ENCODE measurements around the gene GRAMD1C. TPM values are rescaled to one million over a fixed set of nuclear protein-coding genes. Genes with fewer than 3 reads are reported as not detected.

GRAMD1C gene
- total RNA-seq, 1 experiment from 2014 or later, result 2.2 TPM

DNA sequence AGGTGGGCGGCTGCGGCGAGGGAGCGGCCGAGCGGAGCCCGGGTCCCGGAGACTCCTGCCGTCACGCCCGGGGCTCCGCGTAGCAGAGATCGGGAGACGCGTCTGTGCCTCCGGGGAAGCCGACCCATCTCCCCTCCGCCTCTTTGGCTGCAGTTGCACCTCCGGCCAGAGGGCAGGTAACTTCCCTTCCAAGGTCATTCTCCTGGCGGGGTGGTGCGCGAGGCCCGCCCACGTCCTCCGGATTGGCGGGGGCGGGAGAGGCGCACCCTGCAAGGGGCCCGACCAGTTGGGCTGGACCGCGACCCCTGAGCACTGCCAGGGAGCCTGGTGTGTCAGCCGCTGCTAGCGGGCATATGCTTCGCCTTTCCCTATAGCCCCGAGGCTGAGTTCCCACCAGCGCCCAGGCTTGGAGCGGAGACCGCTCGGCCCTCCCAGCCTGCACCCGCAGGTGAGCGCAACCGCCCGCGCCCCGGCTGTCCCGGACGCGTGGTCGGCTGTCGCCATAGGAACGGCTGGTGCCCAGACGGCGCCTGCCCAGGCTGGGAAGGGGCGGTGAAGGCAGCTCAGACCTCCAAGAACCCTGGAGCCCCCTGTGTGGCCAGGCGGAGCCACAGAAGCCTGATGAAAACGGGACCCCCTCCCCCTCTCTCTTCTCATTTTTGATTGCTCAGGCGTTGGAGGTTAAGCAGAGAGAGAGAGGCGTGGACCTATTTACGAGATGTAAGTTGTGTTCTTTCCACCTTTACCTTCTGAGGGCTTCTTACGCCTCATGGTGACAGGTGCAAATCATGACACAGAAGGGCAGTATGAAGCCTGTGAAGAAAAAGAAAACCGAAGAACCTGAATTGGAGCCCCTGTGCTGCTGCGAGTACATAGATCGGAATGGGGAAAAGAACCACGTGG, 109.7 kb downstream of the GRAMD1C start:
- DNase-seq (ENCODE audit: low read depth), result peak; percentile 38

GRCh38 chr3:113952921-113953320, 114.3 kb downstream of the GRAMD1C start:
- peak; percentile 11 for DNase-seq (ENCODE audit: low read depth)

- peak; percentile 16 for DNase-seq (ENCODE audit: low read depth)
Measured at GRCh38 chr3:113953677-113954076, 115.1 kb downstream of the GRAMD1C start.

DNA sequence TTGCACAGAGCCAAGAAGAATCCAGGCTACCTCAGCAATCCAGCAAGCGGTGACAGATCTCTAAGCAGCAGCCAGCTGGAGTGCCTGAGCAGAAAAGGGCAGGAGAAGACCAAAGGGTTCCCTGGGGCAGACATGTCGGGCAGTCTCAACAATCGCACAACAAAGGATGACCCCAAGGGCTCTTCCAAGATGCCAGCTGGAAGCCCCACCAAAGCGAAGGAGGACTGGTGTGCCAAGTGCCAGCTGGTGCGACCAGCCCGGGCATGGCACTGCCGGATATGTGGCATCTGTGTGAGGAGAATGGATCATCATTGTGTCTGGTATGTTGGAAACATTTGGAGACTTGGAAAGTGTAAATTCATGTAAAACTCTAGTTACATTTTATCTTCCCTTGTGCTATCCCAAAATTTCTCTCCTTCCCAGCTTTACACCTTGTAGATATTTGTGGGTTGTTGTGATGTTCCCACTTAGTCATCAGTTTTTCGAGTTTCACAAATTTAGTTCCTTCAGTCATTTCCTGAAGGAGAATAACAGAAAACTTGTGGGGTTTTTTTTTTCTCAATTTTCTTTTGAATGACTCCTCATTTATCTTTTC, 115.6 kb downstream of the GRAMD1C start:
- no peak for DNase-seq (ENCODE audit: low read depth)

DNA sequence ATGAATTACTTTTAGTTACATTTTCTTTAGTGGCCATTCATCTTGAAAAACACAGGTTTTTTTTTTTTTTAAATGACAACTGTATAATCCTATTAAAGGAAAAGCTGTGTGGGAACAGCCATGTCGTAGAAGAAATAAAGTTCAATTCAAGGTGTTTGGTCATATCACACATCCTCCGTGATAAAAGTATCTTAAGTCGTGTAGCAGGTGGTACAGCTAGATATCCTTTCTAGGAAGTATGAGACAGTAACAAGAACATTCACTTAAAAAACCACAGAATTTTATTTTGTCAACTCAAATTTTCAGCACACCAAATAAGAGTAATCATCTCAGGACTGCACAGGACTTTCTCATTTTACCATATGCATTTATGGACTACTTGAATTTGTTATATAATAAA, 125.3 kb downstream of the GRAMD1C start:
- DNase-seq (ENCODE audit: low read depth), result no peak

DNA sequence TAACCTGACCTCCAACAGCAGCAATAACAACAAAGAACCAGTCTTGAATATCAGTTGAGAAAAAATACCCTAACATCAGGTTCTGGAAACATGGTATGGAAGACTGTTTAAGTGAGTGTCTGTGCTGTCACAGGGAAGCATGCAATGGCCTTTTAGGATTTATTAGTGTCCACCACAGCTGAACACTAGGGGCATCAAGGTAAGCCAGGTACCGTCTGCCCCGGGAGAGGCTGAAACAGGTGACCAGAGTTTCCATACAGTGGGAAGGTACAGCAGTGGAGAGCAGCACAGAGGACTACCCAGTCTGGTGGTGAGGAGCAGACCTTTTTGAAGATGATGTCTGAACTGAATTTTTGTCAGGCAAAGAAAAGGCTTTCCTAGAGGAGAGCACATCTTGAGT, 127.6 kb downstream of the GRAMD1C start:
- no peak for DNase-seq (ENCODE audit: low read depth)

- DNase-seq (ENCODE audit: low read depth), result peak; percentile 25
Measured at GRCh38 chr3:113968986-113969385, 130.4 kb downstream of the GRAMD1C start.

DNA sequence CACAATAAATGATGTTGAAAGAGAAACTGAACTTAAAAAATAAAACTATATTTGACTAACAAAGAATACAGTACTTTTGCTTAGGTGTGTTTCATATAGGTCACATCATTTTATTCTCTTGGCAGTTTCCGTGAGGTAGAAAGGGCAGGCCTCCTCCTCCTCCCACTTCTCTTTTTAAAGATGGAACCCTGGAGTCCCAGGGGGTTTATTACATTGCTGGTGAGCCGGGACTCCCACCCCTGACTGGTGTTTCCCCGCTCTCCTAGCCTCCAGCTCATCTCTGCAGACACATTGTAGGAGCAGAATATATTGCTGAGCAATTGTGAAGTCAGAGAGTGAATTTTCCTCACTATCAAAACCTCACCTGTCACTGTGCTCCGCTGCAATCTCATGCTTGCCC, 139.2 kb downstream of the GRAMD1C start:
- DNase-seq (ENCODE audit: low read depth), result no peak

- DNase-seq (ENCODE audit: low read depth), result no peak
Measured at GRCh38 chr3:113979916-113980315, 141.3 kb downstream of the GRAMD1C start.

GRCh38 chr3:113981803-113982202, 143.2 kb downstream of the GRAMD1C start:
- DNase-seq (ENCODE audit: low read depth), result no peak

GRCh38 chr3:113983544-113983943, 145.0 kb downstream of the GRAMD1C start:
- DNase-seq (ENCODE audit: low read depth), result no peak

- DNase-seq (ENCODE audit: low read depth), result peak; percentile 5
Measured at GRCh38 chr3:113985541-113985940, 147.0 kb downstream of the GRAMD1C start.

Other genes with a start within 250 kb of the GRAMD1C start
- 9.9 and 13.8 TPM in 2 replicates for gene USF3, start 142.1 kb upstream of the GRAMD1C start, total RNA-seq (2014; rRNA removed; shearing (Covaris generic))
- 218 and 303 TPM in 2 replicates for gene NAA50, start 92.5 kb upstream of the GRAMD1C start, total RNA-seq (2014; rRNA removed; shearing (Covaris generic))
- 93.9 and 115 TPM in 2 replicates for gene ATP6V1A, start 91.8 kb upstream of the GRAMD1C start, total RNA-seq (2014; rRNA removed; shearing (Covaris generic))
- gene ZDHHC23, start 109.2 kb downstream of the GRAMD1C start, total RNA-seq (2014; rRNA removed; shearing (Covaris generic)), result 9.3 and 10.9 TPM in 2 replicates
- gene CCDC191, start 217.7 kb downstream of the GRAMD1C start, total RNA-seq (2014; rRNA removed; shearing (Covaris generic)), result 0.71 and 1.5 TPM in 2 replicates
- 14.8 and 29.4 TPM in 2 replicates for gene QTRT2, start 217.9 kb downstream of the GRAMD1C start, total RNA-seq (2014; rRNA removed; shearing (Covaris generic))

Data from M059J (cell line).